ENCODE measurements around the gene ELP5.
A peak's percentile ranks its signal among the peaks of the same experiment; 100 is the strongest.

The ELP5 gene

GRCh38 chr17:7308625-7309433 is 56.8 kb downstream of the ELP5 start:
- TF ChIP-seq, protein P1, sequence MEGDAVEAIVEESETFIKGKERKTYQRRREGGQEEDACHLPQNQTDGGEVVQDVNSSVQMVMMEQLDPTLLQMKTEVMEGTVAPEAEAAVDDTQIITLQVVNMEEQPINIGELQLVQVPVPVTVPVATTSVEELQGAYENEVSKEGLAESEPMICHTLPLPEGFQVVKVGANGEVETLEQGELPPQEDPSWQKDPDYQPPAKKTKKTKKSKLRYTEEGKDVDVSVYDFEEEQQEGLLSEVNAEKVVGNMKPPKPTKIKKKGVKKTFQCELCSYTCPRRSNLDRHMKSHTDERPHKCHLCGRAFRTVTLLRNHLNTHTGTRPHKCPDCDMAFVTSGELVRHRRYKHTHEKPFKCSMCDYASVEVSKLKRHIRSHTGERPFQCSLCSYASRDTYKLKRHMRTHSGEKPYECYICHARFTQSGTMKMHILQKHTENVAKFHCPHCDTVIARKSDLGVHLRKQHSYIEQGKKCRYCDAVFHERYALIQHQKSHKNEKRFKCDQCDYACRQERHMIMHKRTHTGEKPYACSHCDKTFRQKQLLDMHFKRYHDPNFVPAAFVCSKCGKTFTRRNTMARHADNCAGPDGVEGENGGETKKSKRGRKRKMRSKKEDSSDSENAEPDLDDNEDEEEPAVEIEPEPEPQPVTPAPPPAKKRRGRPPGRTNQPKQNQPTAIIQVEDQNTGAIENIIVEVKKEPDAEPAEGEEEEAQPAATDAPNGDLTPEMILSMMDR (conservative IDR thresholded peaks at IDR 0.05; ENCODE audit: low read depth, low read length): no peak
- peak overlapping the region; percentile 72 for H3K4me3 ChIP-seq (ENCODE audit: low read depth, low read length)
- peak; percentile 88 for DNase-seq (ENCODE audit: low read depth)

All from choroid plexus epithelial cell (primary cell).